Activated B cell treated with CpG ODN at 0.5 μM for 24 hours (primary cell): Measurements from ENCODE around the gene MACROD2. TPM values are rescaled to one million over a fixed set of nuclear protein-coding genes. Genes with fewer than 3 reads are reported as not detected.

Experiments used
- ATAC-seq: fragments of 200-7000 bp; cut with Tn5 transposase; one replicate; pipeline ENCODE4 v1.10.0; 2021; ENCODE audit warnings: low read depth, mild to moderate bottlenecking, moderate library complexity
- CTCF ChIA-PET: fragments of 350-600 bp; sonication (Branson Sonifier 250); formaldehyde crosslinking; loops from one replicate; lab custom pipeline; 2021; ENCODE audit warnings: antibody characterized with exemption; lab: Charles Lee
- POLR2A ChIA-PET: fragments of 350-600 bp; sonication (Branson Sonifier 250); formaldehyde crosslinking; loops from one replicate; lab custom pipeline; 2021; ENCODE audit warnings: antibody characterized with exemption; lab: Charles Lee
- DNase-seq: peaks from one replicate; pipeline ENCODE4 v3.0.0; 2022
- H3K27ac Mint-ChIP-seq: one replicate; pipeline ENCODE4 v1.8.0; 2020; ENCODE audit warnings: mixed read lengths
- H3K27me3 Mint-ChIP-seq: one replicate; pipeline ENCODE4 v1.8.0; 2021; ENCODE audit warnings: mixed read lengths
- H3K36me3 Mint-ChIP-seq: one replicate; pipeline ENCODE4 v1.8.0; 2021; ENCODE audit warnings: low read depth, mixed read lengths
- H3K4me1 Mint-ChIP-seq: one replicate; pipeline ENCODE4 v1.8.0; 2021; ENCODE audit warnings: mixed read lengths
- H3K4me3 Mint-ChIP-seq: one replicate; pipeline ENCODE4 v1.8.0; 2020; ENCODE audit warnings: mild to moderate bottlenecking, mixed read lengths
- H3K9me3 Mint-ChIP-seq: one replicate; pipeline ENCODE4 v1.8.0; 2020; ENCODE audit warnings: mixed read lengths
- intact Hi-C: fragments of 100-400 bp; cut with micrococcal nuclease; formaldehyde crosslinking; loops from one replicate; pipeline ENCODE4 v1.15.1; 2024
- total RNA-seq: library from RNA; stranded (reverse); gene quantifications from 2 replicates; pipeline ENCODE4 v1.2.3, GENCODE V29; 2022
- TF ChIP-seq, protein P1 (sequence below): fragments of 200-600 bp; IDR thresholded peaks from one replicate; pipeline ENCODE4 v1.8.0; 2022; ENCODE audit warnings: antibody characterized with exemption, mild to moderate bottlenecking

MACROD2 gene
- total RNA-seq, 1 donor from 2014 or later: 55.1 TPM

DNA sequence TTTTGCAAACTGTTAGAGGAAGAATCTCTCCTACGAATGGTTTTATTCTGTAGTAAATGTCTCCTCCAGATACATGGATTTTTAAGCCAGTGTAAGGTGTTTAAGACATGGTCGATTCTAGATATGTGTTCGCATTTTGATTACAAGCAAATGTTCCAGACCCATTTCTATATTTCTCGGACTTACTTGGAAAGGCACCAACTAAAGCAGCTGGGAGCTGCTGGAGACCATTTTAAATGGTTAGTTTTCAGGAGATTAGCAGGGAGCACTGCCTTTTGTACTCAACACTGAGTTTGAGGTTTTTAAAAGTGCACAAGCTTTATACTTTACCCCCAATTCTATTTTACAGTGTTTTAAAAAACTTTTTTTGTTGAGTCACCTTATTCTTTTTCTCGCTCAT lies 1720.9 kb downstream of the MACROD2 start:
- Mint-ChIP-seq H3K4me3 (no peak overlapping the region), H3K4me1 (no peaks in the 10 kb centered on the region), H3K27me3 (no peaks in the 10 kb centered on the region), H3K36me3 (no peaks in the 10 kb centered on the region), H3K27ac (no peak overlapping the region), H3K9me3 (no peaks in the 10 kb centered on the region)
- ATAC-seq: no peak
- intact Hi-C loops: no loop called here
- no peak for DNase-seq
- POLR2A ChIA-PET: no interaction called here
- CTCF ChIA-PET: no interaction called here
- TF ChIP-seq, protein P1, sequence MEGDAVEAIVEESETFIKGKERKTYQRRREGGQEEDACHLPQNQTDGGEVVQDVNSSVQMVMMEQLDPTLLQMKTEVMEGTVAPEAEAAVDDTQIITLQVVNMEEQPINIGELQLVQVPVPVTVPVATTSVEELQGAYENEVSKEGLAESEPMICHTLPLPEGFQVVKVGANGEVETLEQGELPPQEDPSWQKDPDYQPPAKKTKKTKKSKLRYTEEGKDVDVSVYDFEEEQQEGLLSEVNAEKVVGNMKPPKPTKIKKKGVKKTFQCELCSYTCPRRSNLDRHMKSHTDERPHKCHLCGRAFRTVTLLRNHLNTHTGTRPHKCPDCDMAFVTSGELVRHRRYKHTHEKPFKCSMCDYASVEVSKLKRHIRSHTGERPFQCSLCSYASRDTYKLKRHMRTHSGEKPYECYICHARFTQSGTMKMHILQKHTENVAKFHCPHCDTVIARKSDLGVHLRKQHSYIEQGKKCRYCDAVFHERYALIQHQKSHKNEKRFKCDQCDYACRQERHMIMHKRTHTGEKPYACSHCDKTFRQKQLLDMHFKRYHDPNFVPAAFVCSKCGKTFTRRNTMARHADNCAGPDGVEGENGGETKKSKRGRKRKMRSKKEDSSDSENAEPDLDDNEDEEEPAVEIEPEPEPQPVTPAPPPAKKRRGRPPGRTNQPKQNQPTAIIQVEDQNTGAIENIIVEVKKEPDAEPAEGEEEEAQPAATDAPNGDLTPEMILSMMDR: no peak

DNA sequence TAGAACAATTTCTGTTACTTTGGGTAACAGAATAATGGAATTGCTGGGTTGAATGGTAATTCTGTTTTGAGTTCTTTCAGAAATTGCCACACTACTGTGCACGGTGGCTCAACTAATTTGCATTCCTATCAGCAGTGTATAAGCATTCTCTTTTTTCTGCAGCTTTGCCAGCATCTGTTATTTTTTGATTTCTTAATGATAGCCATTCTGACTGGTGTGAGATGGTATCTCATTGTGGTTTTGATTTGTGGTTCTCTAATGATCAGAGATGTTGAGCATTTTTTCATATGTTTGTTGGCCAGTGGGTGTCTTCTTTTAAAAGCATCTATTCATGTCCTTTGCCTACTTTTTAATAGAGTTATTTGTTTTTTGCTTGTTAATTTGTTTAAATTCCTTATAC lies 1731.1 kb downstream of the MACROD2 start:
- POLR2A ChIA-PET: no interaction called here
- H3K27ac Mint-ChIP-seq: no peak overlapping the region
- H3K27me3 Mint-ChIP-seq: no peaks in the 10 kb centered on the region
- TF ChIP-seq, protein P1: no peak
- ATAC-seq: no peak
- no peak overlapping the region for H3K4me3 Mint-ChIP-seq
- H3K4me1 Mint-ChIP-seq: no peaks in the 10 kb centered on the region
- CTCF ChIA-PET: no interaction called here
- peaks cover 11% of the 10 kb centered on the region for H3K9me3 Mint-ChIP-seq
- intact Hi-C loops: no loop called here
- H3K36me3 Mint-ChIP-seq: peaks cover 2% of the 10 kb centered on the region
- DNase-seq: no peak

DNA sequence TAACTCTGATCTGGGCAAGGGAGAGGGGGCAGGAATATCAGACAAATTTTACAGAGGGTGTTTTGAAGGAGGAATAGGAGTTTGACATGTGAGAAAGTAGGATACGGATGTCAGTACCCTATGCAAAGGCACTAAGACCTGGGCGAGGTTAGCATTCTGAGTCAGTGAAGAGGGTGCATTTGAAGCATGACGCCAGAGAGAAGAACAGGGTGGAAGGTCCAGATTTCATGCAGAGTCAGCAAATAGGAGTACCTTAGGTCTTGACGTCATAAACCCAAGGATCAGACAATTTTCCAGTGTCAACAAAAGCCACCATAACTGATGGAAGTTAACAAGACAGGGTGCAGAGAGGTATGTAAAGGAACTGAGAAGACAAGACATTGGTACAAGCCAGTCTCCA lies 1738.7 kb downstream of the MACROD2 start:
- DNase-seq: no peak
- no peak overlapping the region for H3K4me3 Mint-ChIP-seq
- ATAC-seq: no peak
- CTCF ChIA-PET: no interaction called here
- H3K9me3 Mint-ChIP-seq: peaks cover 3% of the 10 kb centered on the region
- TF ChIP-seq, protein P1: no peak
- no peak overlapping the region for H3K27ac Mint-ChIP-seq
- intact Hi-C loops: no loop called here
- H3K4me1 Mint-ChIP-seq: no peaks in the 10 kb centered on the region
- POLR2A ChIA-PET: no interaction called here
- H3K27me3 Mint-ChIP-seq: no peaks in the 10 kb centered on the region
- H3K36me3 Mint-ChIP-seq: no peaks in the 10 kb centered on the region

DNA sequence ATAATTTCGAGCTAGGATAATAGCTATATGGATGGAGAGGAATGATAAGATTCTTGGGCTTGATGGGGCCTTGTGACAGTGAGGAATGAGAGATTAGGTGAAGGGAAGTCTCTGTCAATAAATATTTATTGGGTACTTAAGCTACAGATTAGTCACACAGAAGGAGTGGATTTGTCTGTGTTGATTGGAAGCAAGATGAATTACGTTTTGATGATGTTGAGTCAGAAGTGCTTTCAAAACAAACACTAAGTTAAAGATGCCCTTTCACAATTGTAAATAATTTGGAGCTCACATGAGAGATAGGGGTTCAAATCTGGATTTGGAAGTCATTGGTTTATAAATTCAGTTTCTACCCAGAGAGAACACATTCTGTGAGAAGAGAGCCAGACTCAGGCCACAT lies 1743.7 kb downstream of the MACROD2 start:
- ChIA-PET POLR2A (no interaction called here), CTCF (interaction anchor here (1.2 kb wide), 1 partner anchor 30 kb away, joined by 4 read pairs; no protein-coding TSS in a partner anchor)
- H3K27ac Mint-ChIP-seq: no peak overlapping the region
- intact Hi-C loops: no loop called here
- DNase-seq (no peak), ATAC-seq (no peak)
- H3K4me1 Mint-ChIP-seq: no peaks in the 10 kb centered on the region
- H3K4me3 Mint-ChIP-seq: no peak overlapping the region
- H3K27me3 Mint-ChIP-seq: no peaks in the 10 kb centered on the region
- no peaks in the 10 kb centered on the region for H3K36me3 Mint-ChIP-seq
- TF ChIP-seq, protein P1: no peak
- no peaks in the 10 kb centered on the region for H3K9me3 Mint-ChIP-seq

DNA sequence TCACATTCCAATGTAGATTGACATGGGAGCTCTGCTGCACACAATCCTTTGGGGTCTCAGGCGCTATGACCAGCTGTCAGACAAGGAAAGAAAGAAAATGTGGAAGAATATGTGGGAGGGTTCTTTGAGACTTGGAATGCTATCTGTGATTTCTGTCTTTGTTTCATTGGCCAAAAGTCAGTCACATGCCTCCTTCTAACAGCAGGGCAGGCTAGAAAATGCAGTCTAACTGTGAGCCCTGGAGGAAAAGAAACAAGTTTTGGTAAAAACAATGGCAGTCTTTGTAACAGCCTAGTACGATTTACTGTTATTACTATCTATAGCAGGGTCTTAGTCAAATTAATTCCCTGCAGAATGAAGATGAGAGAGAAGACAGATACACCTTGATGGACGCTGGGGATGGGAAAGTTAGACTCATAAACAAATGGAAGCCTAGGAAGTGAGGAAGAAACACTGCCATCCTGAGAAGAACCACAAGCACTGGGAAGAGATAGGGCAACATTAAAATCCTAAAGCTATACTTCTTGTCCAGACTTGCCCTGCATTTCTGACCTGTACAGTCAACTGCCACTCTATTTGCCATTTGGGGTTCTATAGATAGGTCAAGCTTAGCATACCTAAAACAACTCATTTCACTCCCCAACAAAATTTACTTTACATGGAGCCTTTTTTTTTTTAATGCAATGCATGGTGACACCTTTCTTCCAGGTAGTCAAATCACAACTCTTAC lies 1744.9 kb downstream of the MACROD2 start:
- TF ChIP-seq, protein P1: no peak
- no peak overlapping the region for H3K27ac Mint-ChIP-seq
- no peaks in the 10 kb centered on the region for H3K36me3 Mint-ChIP-seq
- no peaks in the 10 kb centered on the region for H3K9me3 Mint-ChIP-seq
- no peaks in the 10 kb centered on the region for H3K27me3 Mint-ChIP-seq
- intact Hi-C loops: no loop called here
- no peak overlapping the region for H3K4me3 Mint-ChIP-seq
- ChIA-PET POLR2A (interaction anchor here (0.7 kb wide), 1 partner anchor 62 kb away, joined by 3 read pairs; no protein-coding TSS in a partner anchor), CTCF (interaction anchor here (1.2 kb wide), 1 partner anchor 31 kb away, joined by 4 read pairs; no protein-coding TSS in a partner anchor)
- ATAC-seq: no peak
- no peaks in the 10 kb centered on the region for H3K4me1 Mint-ChIP-seq
- DNase-seq: no peak
